ENCODE results near the gene BRSK2. TPM values are rescaled to one million over a fixed set of nuclear protein-coding genes. Genes with fewer than 3 reads are reported as not detected.

BRSK2 gene
- total and polyA plus RNA-seq, 2 donors (not counting 1 experiment from before 2014, with no cell fraction given): 0.11 to 0.33 TPM

- no peaks in the 10 kb centered on the region for H3K9me3 ChIP-seq (ENCODE audit: control insufficient read depth, insufficient read depth, low read depth, low read length)
- H4K20me1 ChIP-seq (ENCODE audit: control insufficient read depth, extremely low read depth, insufficient read depth, low read length): no peaks in the 10 kb centered on the region
- H3K4me2 ChIP-seq (ENCODE audit: extremely low read depth, insufficient read depth, low read length): peak overlapping the region; percentile 35
- H3K4me3 ChIP-seq (replicated peaks in 1 of 4; ENCODE audit: control extremely low read depth in 1 of 4, insufficient read depth in 1 of 4, low read depth in 3 of 4, low read length in 4 of 4): peak overlapping the region in 1 of 4 experiments; percentile 14
- no peak for TF ChIP-seq CTCF (conservative IDR thresholded peaks at IDR 0.05 in 1 of 2, IDR thresholded peaks at IDR 0.05 in 1 of 2; ENCODE audit: low read depth in 1 of 2, low read length in 2 of 2)
- no peak for TF ChIP-seq EZH2 (IDR thresholded peaks at IDR 0.05; ENCODE audit: low read length, missing control alignments)
- H2AFZ ChIP-seq (ENCODE audit: low read length): no peak overlapping the region
- H3K4me1 ChIP-seq (ENCODE audit: control insufficient read depth, extremely low read depth, insufficient read depth, low read length): no peaks in the 10 kb centered on the region
- H3K9ac ChIP-seq (ENCODE audit: insufficient read depth, low read length): no peak overlapping the region
- no peaks in the 10 kb centered on the region for H3K36me3 ChIP-seq (ENCODE audit: control insufficient read depth, insufficient read depth, low read length)
- no peaks in the 10 kb centered on the region for H3K27me3 ChIP-seq (ENCODE audit: control insufficient read depth, insufficient read depth, low read length)
- peak in 1 of 2 donors; percentile 86 for DNase-seq (ENCODE audit: low read depth in 2 of 2)
- no peak overlapping the region for H3K27ac ChIP-seq (ENCODE audit: insufficient read depth, low read length)
- H3K79me2 ChIP-seq (ENCODE audit: control insufficient read depth, insufficient read depth, low read length): no peaks in the 10 kb centered on the region
These were observed 70.8 kb downstream of the BRSK2 start for GRCh38 chr11:1460396-1460985.

- peak in 1 of 2 donors; percentile 25 for DNase-seq (ENCODE audit: low read depth in 2 of 2)
- Histone ChIP-seq H2AFZ (ENCODE audit: low read length) (no peak overlapping the region), H3K79me2 (ENCODE audit: control insufficient read depth, insufficient read depth, low read length) (no peaks in the 10 kb centered on the region), H3K27ac (ENCODE audit: insufficient read depth, low read length) (no peak overlapping the region), H3K9ac (ENCODE audit: insufficient read depth, low read length) (no peak overlapping the region), H3K4me1 (ENCODE audit: control insufficient read depth, extremely low read depth, insufficient read depth, low read length) (no peaks in the 10 kb centered on the region), H3K4me2 (ENCODE audit: extremely low read depth, insufficient read depth, low read length) (peak overlapping the region; percentile 25), H3K36me3 (ENCODE audit: control insufficient read depth, insufficient read depth, low read length) (no peaks in the 10 kb centered on the region), H3K27me3 (ENCODE audit: control insufficient read depth, insufficient read depth, low read length) (no peaks in the 10 kb centered on the region), H3K4me3 (replicated peaks in 1 of 4; ENCODE audit: control extremely low read depth in 1 of 4, insufficient read depth in 1 of 4, low read depth in 3 of 4, low read length in 4 of 4) (peak overlapping the region in 1 of 4 experiments; percentile 14), H3K9me3 (ENCODE audit: control insufficient read depth, insufficient read depth, low read depth, low read length) (no peaks in the 10 kb centered on the region), H4K20me1 (ENCODE audit: control insufficient read depth, extremely low read depth, insufficient read depth, low read length) (no peaks in the 10 kb centered on the region)
- no peak for TF ChIP-seq CTCF (conservative IDR thresholded peaks at IDR 0.05 in 1 of 2, IDR thresholded peaks at IDR 0.05 in 1 of 2; ENCODE audit: low read depth in 1 of 2, low read length in 2 of 2)
- TF ChIP-seq EZH2 (IDR thresholded peaks at IDR 0.05; ENCODE audit: low read length, missing control alignments): peak; percentile 42
These were observed 71.5 kb downstream of the BRSK2 start for GRCh38 chr11:1460986-1461825.

- Histone ChIP-seq H2AFZ (ENCODE audit: low read length) (no peak overlapping the region), H3K4me1 (ENCODE audit: control insufficient read depth, extremely low read depth, insufficient read depth, low read length) (no peaks in the 10 kb centered on the region), H3K4me3 (replicated peaks in 1 of 4; ENCODE audit: control extremely low read depth in 1 of 4, insufficient read depth in 1 of 4, low read depth in 3 of 4, low read length in 4 of 4) (no peak overlapping the region)
These were observed 72.3 kb downstream of the BRSK2 start for GRCh38 chr11:1461826-1462697.

More at GRCh38 chr11:1461826-1462697, 72.3 kb downstream of the BRSK2 start:
- no peaks in the 10 kb centered on the region for H3K27me3 ChIP-seq (ENCODE audit: control insufficient read depth, insufficient read depth, low read length)
- no peak for TF ChIP-seq CTCF (conservative IDR thresholded peaks at IDR 0.05 in 1 of 2, IDR thresholded peaks at IDR 0.05 in 1 of 2; ENCODE audit: low read depth in 1 of 2, low read length in 2 of 2)
- TF ChIP-seq EZH2 (IDR thresholded peaks at IDR 0.05; ENCODE audit: low read length, missing control alignments): no peak
- no peaks in the 10 kb centered on the region for H4K20me1 ChIP-seq (ENCODE audit: control insufficient read depth, extremely low read depth, insufficient read depth, low read length)
- no peak overlapping the region for H3K9ac ChIP-seq (ENCODE audit: insufficient read depth, low read length)
- H3K4me2 ChIP-seq (ENCODE audit: extremely low read depth, insufficient read depth, low read length): no peak overlapping the region
- no peaks in the 10 kb centered on the region for H3K79me2 ChIP-seq (ENCODE audit: control insufficient read depth, insufficient read depth, low read length)
- H3K9me3 ChIP-seq (ENCODE audit: control insufficient read depth, insufficient read depth, low read depth, low read length): no peaks in the 10 kb centered on the region
- no peak for DNase-seq (ENCODE audit: low read depth in 2 of 2)
- no peak overlapping the region for H3K27ac ChIP-seq (ENCODE audit: insufficient read depth, low read length)
- H3K36me3 ChIP-seq (ENCODE audit: control insufficient read depth, insufficient read depth, low read length): no peaks in the 10 kb centered on the region
